Fibroblast of villous mesenchyme (primary cell): ENCODE data around the gene EHMT2. TPM values are rescaled to one million over a fixed set of nuclear protein-coding genes. Genes with fewer than 3 reads are reported as not detected.

Experiments
- DNase-seq: peaks from one replicate; pipeline ENCODE4 v3.0.0-alpha.2; 2010; ENCODE audit warnings: low read depth
- H3K4me3 ChIP-seq: 2 replicates; pipeline ENCODE4 v1.5.1; 2011; ENCODE audit warnings: low read depth, mild to moderate bottlenecking, low read length
- total RNA-seq: library from RNA; depleted of rRNA; stranded (reverse); fragments of >200 nt; gene quantifications from 2 replicates; pipeline ENCODE4 v1.2.3, GENCODE V29; 2012
- TF ChIP-seq, protein P1 (sequence below): IDR thresholded peaks from 2 replicates; pipeline ENCODE4 v1.5.1; 2012; ENCODE audit warnings: low read depth, mild to moderate bottlenecking, low read length; ENCODE audit not compliant: insufficient read depth

The EHMT2 gene
- total RNA-seq, 1 donor = 42.7 TPM

DNA sequence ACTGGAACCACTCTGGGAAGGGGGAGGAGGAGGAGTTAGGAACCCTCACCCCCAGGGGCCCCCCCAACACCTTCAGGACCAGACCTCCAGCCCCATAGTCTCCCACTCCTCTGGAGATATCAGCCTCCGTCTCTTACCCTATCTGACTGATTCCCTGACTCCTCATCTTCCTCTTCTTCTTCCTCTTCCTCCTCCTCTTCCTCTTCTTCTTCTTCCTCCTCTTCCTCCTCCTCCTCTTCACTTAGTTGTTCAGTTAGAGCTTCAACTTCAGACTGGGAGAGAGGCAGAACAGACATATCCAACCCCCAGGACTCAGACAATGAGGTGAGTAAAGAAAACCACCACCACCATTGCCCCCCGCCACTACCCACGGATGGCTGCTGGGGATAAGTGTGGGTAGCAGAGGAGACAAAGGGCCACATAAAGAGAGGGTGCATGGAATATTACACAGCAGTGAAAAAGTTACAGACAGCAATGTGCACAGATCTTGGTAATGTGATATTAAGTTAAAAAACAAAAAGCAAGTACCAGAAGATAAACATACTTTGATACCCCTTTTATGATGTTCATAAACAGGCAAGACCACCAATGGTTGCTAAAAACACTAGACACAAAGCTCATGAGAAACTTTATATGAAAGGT is 8.0 kb downstream of the EHMT2 start:
- TF ChIP-seq, protein P1, sequence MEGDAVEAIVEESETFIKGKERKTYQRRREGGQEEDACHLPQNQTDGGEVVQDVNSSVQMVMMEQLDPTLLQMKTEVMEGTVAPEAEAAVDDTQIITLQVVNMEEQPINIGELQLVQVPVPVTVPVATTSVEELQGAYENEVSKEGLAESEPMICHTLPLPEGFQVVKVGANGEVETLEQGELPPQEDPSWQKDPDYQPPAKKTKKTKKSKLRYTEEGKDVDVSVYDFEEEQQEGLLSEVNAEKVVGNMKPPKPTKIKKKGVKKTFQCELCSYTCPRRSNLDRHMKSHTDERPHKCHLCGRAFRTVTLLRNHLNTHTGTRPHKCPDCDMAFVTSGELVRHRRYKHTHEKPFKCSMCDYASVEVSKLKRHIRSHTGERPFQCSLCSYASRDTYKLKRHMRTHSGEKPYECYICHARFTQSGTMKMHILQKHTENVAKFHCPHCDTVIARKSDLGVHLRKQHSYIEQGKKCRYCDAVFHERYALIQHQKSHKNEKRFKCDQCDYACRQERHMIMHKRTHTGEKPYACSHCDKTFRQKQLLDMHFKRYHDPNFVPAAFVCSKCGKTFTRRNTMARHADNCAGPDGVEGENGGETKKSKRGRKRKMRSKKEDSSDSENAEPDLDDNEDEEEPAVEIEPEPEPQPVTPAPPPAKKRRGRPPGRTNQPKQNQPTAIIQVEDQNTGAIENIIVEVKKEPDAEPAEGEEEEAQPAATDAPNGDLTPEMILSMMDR = no peak
- H3K4me3 ChIP-seq = no peak overlapping the region

DNA sequence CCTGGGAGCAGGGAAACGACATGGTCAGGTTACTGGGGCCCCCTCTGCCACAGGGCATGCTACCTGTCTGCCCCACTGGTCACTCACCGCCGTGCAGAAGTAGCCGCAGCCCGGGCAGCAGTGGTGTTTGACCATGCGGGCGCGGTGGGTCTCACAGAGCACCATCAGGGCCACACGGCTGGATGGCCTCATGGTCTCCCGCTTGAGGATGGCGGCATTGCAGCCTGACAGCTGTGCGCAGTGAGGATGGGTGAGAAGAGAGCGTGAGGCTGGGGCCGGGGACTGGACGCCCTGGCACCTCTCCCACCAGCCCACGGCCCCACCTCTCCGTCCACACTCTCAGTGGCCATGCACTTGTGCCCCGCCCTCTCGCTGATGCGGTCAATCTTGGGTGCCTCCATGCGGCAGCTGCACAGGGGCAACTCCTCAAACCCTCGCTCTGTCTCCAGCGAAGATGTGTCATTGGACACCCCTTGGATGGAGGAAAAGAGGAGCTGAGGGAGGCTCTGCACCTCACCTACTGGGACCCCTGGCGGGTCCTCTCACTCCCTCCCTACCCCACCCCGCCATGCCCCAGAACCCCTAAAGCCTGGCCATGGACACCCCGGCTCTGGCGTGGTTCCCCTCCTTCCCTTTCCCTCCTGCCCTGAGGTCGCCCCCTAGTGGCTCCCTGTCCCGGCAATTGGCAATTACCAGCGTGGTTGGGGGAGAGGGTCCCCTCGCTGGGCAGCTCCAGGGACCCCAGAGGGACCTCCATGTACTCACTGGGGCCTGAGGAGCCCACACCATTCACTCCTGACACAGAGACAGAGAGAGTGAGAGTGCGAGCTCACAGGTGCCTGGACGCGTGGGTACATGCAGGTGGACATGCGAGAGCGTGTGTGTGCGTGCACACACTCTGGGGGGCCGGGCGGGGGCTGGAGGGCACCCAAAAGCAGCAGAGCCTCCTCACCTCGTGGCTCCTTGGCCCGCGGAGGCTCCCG is 8.9 kb downstream of the EHMT2 start:
- TF ChIP-seq, protein P1 = peak; percentile 76
- peak; percentile 17 for DNase-seq
- H3K4me3 ChIP-seq = no peak overlapping the region

More for the DNA sequence above, 8.0 kb downstream of the EHMT2 start:
- DNase-seq = no peak

DNA sequence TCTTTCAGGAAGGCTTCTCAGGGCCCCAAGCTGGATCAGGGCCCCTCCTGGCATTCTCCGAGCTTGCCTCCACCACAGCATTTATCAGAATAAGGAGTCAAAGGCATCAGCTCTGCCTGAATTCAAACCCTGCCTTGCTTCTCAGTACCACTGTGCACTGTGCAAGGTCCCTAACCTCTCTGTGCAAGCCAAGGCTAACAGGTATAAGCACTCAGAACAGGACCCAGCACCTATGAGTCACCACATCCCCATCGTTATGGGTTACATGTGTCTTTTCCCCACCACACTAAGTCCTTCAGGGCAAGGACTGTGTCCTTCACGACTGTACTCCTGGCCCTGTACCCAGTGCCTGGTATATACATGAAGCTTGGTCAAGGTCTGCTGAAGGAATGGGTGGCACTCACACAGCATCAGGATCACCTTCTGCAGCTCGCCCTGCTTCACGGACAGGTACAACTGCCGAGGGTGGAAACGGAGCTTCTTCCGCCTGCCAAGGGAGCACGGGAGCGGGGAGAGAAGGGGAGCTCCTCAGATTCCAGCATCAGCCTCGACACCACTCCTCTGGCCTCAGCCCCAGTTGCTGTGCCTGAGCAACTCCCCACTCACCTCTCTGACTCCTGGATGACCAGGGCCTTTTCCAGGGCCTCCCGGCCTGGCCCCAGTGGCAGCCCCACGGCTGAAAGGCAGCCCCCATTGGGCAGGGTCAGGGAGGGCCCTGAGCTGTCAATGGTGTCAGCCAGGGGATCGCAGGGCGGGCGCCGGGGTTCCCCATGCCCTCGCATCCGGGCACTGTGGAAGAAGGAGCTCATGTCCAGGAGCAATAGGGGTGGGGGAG is 10.1 kb downstream of the EHMT2 start:
- no peak overlapping the region for H3K4me3 ChIP-seq
- TF ChIP-seq, protein P1 = no peak
- DNase-seq = no peak

DNA sequence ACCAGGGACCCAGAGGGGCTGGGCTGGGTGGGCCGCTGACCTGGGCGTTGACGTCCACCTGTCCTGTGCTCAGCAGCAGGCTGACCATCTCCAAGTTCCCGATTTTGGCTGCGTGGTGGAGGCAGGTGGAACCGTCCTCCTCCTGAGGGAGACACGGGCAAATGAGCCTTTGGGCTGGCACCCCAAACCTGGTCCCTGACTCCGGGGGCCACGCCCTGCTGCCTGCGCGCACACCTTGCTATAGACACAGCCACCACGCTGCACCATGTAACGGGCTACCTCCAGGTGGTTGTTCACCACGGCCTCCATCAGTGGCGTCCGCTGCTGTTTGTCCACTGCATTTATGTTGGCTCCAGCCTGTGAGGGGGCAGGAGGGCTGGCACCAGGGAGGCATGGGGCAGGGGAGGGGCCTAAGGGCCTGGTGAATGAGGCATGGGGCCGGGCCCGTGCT is 10.9 kb downstream of the EHMT2 start:
- H3K4me3 ChIP-seq = no peak overlapping the region
- TF ChIP-seq, protein P1 = no peak
- no peak for DNase-seq

DNA sequence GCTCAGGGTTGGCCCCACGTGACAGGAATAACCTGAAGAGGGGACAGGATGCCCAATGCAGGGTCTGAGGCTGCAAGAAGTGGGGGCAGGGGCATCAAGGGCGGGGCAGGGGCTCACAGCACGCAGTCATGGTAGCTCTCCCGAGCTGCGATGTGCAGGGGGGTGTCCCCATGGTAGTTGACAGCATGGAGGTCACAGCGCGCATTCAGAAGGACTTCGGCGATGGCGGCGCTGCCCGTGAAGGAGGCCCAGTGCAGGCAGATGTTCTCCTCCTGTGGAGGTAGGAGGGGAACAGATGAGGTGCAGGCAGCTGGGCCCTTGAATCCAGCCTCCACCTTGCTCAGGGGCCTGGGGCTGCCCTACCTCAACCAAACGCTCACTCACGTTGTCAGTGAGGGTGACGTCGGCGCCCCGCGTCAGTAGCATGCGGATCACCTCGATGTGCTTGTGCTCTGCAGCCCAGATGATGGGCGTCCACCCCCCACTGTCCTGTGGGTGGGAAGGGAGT is 12.9 kb downstream of the EHMT2 start:
- TF ChIP-seq, protein P1 = no peak
- no peak overlapping the region for H3K4me3 ChIP-seq
- no peak for DNase-seq

DNA sequence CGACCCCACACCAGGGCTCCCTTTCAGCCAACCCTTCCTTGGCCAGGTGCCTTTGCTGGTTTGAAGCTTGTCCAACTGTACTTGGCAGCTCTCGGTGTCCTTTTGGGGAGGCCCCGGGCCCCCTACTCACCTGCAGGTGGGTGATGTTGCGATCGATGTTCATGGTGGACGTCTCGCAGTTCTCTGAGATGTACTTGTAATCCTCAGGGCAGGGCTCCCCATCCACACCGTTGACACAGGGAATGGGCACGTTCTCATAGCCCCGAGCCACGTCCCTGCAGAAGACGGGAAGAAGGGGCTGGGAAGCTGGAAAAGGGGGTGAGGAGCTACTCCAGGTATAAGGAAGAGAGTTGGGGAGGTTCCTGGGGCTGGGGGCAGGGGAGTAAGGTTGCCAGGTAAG is 13.8 kb downstream of the EHMT2 start:
- no peak for DNase-seq

More for the DNA sequence above, 13.8 kb downstream of the EHMT2 start:
- H3K4me3 ChIP-seq = no peak overlapping the region
- TF ChIP-seq, protein P1 = no peak
